ENCODE data around the gene ZNF385D.
"Not testable (repeated sequence)": the region's sequence is repeated elsewhere in the genome, so short reads cannot be mapped to it uniquely, and the experiment has no call there.

Gene ZNF385D

DNA sequence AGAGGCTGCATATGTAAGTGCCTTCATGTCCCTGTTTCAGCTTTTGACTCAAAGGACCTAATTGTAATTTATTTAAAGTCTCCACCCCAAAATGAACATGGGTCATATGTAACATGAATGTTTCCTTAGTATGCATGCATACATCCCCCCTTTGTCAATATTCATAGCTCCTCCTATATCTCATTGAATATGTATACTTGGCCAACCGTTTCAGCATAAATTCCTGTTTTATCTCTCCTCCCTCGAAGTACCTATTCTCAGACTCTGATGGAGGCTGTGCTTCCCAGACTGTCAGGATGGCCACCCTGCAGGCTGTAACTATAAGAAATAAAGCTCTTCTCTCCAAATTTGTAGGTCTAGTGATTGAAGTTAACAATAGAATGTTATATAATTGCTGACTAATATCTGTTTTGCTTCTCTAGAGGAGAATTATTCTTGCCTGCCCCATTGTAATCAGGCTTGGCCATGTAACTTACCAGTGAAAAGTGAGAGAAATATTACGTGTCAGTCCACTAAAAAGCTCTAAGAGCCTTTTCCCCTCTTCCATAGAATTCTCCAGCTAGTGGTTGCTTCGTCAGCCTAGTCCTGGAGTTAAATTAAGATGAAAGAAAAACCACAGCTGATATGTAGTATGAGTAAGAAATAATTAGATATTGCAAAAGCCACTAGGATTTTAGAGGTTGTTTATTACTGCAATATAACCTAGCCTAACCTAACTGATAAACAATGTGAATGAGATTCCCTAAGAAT is 245.1 kb downstream of the ZNF385D start:
- DNase-seq, result no peak

DNA sequence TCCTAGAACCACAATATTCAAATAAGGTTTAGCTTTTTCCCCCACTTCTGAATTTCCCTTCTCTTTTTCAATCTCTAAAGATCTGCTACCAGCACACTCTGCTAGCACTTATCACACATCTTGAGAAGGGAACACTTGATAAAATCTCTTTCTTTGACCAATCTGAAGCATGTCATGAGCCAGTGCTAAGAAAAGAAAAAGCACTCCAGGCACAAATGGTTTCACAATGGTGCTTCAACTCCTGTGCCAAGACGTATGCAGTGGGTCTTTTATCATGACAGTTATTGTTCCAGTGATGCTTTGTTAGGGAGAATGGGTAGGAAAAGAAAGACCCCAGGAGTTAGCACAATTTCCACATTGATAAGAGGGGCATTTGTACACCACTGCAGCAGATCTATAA is 248.4 kb downstream of the ZNF385D start:
- no peak for DNase-seq

GRCh38 chr3:21500834-21501233 is 250.2 kb downstream of the ZNF385D start:
- no peak for DNase-seq

DNA sequence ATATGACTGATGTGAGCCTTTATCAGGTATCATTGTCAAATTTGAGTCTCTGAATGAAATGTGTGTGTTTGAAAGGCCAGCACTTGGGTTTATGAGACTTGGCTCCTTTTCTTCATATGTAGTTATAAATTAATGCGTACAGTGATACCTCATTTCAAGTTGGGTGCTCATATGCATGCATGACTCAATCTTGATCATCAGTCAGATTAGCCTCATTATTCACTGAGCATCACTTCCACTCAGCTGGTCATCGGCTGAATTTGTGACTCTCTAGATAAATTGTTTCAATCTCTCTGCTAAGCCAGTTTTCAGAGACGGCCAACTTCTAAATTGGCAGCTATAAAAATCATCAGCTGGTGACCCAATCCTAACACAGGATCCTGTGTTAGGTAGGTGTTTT is 260.3 kb downstream of the ZNF385D start:
- not testable (repeated sequence) for DNase-seq

GRCh38 chr3:21487520-21487919 is 263.5 kb downstream of the ZNF385D start:
- DNase-seq, result no peak

DNA sequence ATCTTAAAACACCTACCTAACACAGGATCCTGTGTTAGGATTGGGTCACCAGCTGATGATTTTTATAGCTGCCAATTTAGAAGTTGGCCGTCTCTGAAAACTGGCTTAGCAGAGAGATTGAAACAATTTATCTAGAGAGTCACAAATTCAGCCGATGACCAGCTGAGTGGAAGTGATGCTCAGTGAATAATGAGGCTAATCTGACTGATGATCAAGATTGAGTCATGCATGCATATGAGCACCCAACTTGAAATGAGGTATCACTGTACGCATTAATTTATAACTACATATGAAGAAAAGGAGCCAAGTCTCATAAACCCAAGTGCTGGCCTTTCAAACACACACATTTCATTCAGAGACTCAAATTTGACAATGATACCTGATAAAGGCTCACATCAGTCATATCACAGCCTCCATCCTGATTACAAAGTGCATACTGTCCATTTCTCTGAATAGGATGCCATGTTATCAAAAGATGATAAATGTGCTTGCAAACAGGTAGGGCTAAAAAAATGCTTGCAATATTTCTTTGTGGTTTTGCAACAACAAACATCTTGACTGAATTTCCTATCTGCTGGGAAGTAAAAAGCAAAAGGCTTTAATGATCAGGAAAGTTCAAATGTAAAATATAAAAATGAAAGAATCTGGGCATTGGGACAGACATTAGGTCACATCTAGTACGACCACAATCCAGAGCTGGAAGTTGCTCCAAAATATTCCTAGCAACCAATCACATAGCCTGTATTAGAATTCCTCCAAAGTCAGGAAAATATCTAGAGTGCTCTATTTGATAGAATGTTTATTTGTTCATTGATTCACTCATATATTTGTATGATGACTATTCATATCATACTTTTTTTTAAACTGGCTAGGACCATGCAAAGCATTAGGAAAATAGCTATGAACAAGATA is 264.7 kb downstream of the ZNF385D start:
- not testable (repeated sequence) for DNase-seq

GRCh38 chr3:21484828-21485144 is 266.2 kb downstream of the ZNF385D start:
- DNase-seq, result no peak

GRCh38 chr3:21484057-21484827 is 266.8 kb downstream of the ZNF385D start:
- DNase-seq, result peak in 1 of 2 experiments; percentile 8

DNA sequence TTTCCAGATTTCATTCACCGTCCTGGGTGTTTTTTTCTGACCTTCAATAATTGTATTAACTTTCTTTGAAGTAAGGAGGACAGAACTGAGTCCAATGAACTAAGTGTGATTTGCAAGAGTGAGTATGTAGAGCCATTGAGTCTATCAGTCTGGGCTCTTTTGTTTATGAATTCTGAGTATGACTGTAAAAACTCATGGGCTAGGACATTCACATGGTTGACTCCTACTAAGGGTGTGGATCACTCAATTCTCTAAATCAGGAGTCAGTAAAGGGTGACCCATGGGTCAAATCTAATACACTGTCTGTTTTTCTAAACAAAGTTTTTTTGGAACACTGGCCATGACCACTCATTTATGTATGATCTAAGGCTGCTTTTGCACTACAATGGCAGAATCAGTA is 269.0 kb downstream of the ZNF385D start:
- DNase-seq, result no peak

GRCh38 chr3:21477541-21478288 is 273.3 kb downstream of the ZNF385D start:
- no peak for DNase-seq

DNA sequence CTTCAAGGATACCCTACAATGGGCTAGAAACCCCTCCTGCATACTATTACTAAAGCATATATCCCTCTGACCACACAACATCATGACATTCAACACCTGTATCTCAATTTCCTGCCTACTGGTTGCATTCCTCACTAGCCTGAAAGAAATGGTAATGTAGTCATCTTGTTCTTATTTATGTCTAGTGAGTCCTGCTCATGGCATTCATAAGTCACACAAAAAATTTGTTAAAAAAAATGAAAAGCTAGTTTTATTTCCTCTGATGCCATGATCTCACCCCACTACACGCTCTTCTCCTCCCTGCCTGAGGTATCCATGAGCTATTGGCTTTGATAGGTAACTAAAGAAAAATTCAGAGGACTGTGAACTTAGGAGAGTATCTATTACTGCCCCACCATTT is 284.5 kb downstream of the ZNF385D start:
- DNase-seq, result no peak

DNA sequence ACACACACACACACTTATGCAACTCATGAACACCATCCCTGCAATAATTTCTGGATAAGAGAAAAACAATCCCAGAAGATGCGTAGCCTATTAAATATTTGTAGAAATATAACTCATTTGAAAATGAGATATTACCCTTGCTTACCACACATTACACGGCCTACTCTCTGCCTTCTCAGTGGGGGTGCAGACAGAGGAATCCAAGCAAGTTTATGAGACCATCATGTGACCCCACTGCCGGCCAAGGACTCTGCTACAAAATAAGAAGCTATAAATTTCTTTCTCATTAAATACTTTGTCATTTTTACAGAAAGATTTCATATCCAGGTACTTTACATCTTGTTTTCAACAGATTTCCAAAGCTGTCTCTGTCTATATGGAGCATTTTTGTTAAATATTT is 286.3 kb downstream of the ZNF385D start:
- no peak for DNase-seq

DNA sequence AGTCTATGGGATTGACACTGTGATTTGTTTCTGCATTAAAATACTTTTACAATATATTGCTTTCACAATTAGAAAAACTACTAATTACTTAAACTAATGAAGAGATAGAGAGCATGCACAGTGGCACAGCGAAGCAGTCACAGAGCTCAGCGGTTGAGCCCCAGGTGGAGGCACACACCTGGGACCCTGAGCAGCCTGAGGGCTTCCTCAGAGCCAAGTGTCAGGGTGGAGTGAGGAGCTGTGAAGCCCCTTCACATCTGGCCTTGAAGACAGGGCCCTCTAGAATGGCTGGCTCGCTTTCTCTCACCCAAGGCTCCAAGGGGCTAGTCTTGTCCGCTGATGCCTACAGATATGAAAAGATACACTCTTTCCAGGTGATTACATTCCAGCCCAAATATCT is 287.7 kb downstream of the ZNF385D start:
- no peak for DNase-seq

DNA sequence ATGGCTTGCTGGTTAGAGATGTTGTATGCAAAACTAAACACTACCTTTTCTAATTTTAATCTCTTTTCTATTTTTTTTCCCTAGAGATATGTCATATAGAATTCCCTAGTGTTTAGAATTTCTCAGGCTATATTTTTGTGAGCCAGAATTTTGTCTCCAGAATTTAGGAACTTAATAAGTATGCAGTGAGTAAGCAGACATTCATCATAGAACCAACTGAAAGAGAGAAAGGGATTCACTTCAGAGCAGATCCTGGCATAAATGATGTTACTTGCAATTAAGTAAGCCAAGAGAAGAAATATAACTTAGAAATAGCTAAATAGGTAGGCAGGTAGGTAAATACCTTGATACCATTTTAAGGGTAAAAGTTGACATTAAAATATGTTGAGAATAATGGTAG is 288.9 kb downstream of the ZNF385D start:
- no peak for DNase-seq

DNA sequence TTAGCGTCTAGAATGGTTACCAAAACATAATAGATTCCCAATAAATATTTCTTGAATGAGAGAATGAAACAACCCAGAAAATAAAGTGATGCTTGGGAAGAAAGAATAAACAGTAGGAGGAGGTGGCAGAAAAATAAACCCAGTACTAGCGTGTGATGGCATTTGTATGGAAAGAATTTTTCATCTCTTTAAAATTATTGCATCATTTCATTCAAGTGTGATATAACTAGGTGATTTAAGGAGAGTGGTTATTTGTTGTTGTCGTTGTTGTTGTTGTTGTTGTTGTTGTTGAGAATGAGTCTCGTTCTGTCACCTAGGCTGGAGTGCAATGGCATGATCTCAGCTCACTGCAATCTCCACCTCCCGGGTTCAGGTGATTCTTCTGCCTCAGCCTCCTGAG is 293.9 kb downstream of the ZNF385D start:
- DNase-seq, result no peak

DNA sequence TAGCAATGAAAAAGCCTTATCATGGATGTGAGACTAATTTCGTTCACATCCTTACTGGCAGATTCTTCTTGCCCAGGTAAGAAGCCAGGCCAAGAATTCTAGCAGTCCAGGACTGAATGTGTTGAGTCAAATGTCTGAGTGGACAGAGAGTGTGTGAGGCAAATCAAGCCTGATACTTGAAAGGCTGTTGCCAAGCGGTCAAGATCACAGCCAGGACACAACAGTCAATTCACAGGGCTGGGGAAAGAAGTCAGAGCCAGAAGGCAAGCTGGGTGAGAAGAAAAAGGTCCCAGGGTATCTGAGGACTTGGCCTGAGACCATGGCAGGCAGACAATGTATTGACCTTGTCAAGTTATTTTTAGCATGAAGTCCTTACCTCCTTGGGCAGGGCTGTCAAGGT is 301.3 kb downstream of the ZNF385D start:
- no peak for DNase-seq

DNA sequence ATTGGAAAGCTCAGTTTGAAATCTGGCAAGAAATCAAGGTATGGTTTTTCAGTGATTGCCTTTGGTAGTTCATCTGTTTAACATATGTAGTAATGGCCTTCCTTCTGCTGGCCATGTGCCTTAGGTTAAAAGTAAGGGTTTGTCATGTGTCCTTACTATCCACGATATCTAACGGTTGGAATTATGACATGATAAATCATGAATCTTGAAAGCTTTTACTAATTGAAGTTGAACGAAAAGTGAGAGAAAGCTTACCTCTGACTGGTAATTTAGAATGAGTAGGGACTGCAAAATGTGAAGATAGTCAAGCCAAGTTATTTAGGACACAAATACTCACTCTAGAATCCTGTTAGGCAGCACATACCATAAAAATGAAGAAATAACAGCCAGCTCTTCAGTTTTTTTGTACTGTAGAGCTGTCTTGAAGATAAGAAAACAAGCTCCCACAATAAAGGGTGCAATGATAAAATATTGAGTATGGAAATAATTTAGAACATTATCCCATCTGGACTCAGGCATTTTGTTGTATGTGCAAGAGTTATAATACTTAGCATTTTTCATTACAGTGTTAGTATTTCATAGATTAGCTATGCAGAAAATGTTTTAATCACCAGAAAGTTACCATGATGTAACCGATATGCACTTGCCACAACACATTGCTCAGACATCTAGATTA is 303.4 kb downstream of the ZNF385D start:
- no peak for DNase-seq

DNA sequence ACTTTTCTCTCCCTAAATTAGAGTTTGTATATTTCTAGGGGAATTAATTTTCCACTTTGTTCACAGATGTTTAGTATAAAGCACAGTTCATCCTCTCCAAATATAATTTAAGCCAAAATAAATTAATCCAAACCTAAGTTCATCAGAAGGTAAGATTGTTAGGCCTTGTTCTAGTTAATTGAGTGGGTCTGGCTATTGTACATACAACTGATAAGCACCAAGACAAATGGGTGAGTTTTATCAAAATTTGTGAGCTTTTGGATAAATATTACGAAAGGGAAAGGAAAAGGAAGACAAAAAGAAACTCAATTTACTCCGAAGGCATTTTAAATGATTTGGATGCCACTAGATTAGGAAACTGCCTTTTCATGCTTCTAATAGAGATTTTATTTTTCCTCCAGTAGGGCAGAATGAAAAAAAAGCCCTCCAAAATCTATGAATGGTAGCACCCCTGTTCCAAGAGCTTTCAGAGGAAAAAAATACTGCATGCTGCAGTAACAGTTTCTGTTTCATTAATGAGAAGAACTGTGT is 304.0 kb downstream of the ZNF385D start:
- no peak for DNase-seq

GRCh38 chr3:21446027-21446426 is 305.0 kb downstream of the ZNF385D start:
- DNase-seq, result no peak

DNA sequence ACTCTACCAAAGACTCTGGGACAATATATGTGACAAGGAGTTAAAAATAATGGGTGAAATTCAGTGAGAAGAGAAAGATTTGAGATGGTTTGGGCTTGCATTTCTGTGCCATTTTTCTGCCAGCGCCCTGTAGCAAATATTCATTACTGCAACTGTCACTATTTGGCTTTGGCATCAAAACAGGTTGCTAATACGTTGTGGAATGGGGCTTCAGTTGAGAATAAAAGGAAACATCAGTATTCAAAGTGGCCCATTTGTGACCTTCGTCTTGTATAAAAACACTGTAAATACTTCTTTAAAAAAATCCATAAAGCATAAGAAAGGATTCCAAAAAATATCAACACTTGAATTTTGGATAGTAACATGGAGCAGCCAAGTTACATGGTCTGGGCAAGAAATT is 309.2 kb downstream of the ZNF385D start:
- DNase-seq, result no peak

GRCh38 chr3:21436835-21437234 is 314.2 kb downstream of the ZNF385D start:
- no peak for DNase-seq

DNA sequence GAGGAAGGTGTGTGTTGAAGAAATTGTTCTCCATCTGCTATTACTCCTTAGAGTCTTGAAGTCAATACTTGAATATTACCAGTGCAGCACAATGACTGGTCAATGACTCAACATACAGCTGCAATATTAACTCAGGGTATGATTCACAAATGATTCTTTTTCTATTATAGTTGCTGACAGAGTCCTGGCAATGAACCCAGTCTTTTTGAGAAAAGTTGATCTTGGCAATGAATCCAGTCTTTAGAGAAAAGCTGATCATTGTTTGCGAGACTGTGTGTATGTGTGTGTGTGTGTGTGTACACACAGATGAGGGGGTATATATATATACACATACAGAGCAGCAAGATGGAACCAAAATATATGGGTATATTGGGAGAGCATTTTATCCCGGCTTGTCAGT is 315.1 kb downstream of the ZNF385D start:
- no peak for DNase-seq
